ENCODE results near the gene FKBP1A. TPM values are rescaled to one million over a fixed set of nuclear protein-coding genes. Genes with fewer than 3 reads are reported as not detected.

Gene FKBP1A
- polyA plus RNA-seq, 1 of the 3 experiments (the other 2 are of a cell fraction) = 362 TPM

DNA sequence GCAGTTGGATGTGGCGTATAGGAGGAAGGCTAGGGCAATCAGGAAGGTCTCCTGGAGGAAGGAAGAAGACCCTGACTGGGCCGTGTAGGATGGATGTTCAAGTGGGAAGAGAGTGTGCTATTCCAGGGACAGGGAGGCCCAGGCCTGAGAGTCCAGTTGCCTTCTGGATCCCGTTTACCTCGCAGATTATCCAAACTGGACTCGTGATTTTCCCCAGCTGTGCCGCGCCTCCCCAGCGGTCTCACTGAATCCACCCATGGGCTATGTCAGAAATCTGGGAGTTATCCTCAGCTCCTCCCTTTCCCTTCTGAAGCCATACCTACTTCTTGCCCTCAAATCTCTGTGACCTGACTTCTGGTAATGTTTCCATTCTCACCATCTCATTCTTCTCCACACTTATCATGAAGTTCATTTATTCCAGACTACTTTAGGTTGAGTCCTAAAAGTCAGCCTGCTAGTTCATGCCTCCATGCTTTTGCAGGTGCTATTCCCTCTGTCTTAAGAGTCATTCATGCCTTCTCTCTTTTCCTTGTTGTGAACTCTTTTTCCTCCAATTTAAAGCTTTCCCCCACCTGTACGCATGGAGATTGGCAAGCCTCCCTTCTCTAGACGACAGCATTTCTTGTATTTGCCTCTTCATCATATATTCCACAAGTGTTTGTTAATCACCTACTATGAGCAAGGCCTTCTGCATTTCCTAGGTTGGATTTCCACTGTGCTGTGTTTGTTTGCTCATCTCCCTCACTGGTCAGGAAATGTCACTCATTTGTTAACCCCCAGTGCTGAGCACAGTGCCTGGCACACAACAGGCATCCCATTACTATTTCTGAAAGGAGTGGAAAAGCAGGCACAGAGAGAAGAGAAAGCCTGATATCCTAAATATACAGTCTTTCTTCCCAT lies 66.6 kb downstream of the FKBP1A start:
- H4K20me1 ChIP-seq (ENCODE audit: insufficient read depth) = peaks cover 7% of the 10 kb centered on the region; the same call in 1 of the 2 replicates
- H3K4me3 ChIP-seq (ENCODE audit: low read depth in 2 of 2, low read length in 1 of 2) = peak overlapping the region; percentile 87 to 97
- H3K36me3 ChIP-seq (replicated peaks in 1 of 2; ENCODE audit: control insufficient read depth in 1 of 2, insufficient read depth in 2 of 2, low read length in 1 of 2) = no peaks in the 10 kb centered on the region
- WGBS (ENCODE audit: low lambda C conversion rate) = 17% methylated on average over 10 of the region's 10 CpGs
- peaks cover 32 to 39% of the 10 kb centered on the region in 2 experiments for H3K4me1 ChIP-seq (ENCODE audit: control insufficient read depth in 1 of 2, insufficient read depth in 2 of 2, low read depth in 1 of 2, low read length in 1 of 2)
- H3K9me3 ChIP-seq = no peaks in the 10 kb centered on the region
- no peaks in the 10 kb centered on the region for H3K9me2 ChIP-seq
- peaks cover 58% of the 10 kb centered on the region for H3K79me2 ChIP-seq (ENCODE audit: insufficient read depth)
- no peak overlapping the region for H2AFZ ChIP-seq (ENCODE audit: low read depth)
- peak overlapping the region; percentile 94 to 98 for H3K27ac ChIP-seq (ENCODE audit: low read depth in 2 of 2, low read length in 1 of 2)
- TF ChIP-seq JUND (IDR thresholded peaks at IDR 0.05) (no peak), RAD21 (IDR thresholded peaks at IDR 0.05; ENCODE audit: low read length) (no peak), FOXJ3 (CRISPR knock-in tag; IDR thresholded peaks at IDR 0.05) (no peak)
- TF ChIP-seq, protein P1, sequence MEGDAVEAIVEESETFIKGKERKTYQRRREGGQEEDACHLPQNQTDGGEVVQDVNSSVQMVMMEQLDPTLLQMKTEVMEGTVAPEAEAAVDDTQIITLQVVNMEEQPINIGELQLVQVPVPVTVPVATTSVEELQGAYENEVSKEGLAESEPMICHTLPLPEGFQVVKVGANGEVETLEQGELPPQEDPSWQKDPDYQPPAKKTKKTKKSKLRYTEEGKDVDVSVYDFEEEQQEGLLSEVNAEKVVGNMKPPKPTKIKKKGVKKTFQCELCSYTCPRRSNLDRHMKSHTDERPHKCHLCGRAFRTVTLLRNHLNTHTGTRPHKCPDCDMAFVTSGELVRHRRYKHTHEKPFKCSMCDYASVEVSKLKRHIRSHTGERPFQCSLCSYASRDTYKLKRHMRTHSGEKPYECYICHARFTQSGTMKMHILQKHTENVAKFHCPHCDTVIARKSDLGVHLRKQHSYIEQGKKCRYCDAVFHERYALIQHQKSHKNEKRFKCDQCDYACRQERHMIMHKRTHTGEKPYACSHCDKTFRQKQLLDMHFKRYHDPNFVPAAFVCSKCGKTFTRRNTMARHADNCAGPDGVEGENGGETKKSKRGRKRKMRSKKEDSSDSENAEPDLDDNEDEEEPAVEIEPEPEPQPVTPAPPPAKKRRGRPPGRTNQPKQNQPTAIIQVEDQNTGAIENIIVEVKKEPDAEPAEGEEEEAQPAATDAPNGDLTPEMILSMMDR (IDR thresholded peaks at IDR 0.05) = no peak
- TF ChIP-seq, protein P2, sequence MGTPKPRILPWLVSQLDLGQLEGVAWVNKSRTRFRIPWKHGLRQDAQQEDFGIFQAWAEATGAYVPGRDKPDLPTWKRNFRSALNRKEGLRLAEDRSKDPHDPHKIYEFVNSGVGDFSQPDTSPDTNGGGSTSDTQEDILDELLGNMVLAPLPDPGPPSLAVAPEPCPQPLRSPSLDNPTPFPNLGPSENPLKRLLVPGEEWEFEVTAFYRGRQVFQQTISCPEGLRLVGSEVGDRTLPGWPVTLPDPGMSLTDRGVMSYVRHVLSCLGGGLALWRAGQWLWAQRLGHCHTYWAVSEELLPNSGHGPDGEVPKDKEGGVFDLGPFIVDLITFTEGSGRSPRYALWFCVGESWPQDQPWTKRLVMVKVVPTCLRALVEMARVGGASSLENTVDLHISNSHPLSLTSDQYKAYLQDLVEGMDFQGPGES (IDR thresholded peaks at IDR 0.05; ENCODE audit: low read depth, low read length) = no peak
- H3K9ac ChIP-seq = peak overlapping the region; percentile 99
- peaks cover 17% of the 10 kb centered on the region for H3F3A ChIP-seq (replicated peaks; ENCODE audit: insufficient read depth)
- POLR2A ChIA-PET = interaction anchor here (1.3 kb wide), 1 partner anchor 66 kb away, joined by 8 read pairs; no protein-coding TSS in a partner anchor
- DNase-seq = no peak
- peak overlapping the region; percentile 89 for H3K4me2 ChIP-seq
- CTCF ChIA-PET = interaction anchor here (1.5 to 2.0 kb wide), 3 partner anchors 13 to 111 kb away, joined by 4 to 11 read pairs (median 4); no protein-coding TSS in a partner anchor
- H3K27me3 ChIP-seq (ENCODE audit: insufficient read depth) = no peaks in the 10 kb centered on the region

DNA sequence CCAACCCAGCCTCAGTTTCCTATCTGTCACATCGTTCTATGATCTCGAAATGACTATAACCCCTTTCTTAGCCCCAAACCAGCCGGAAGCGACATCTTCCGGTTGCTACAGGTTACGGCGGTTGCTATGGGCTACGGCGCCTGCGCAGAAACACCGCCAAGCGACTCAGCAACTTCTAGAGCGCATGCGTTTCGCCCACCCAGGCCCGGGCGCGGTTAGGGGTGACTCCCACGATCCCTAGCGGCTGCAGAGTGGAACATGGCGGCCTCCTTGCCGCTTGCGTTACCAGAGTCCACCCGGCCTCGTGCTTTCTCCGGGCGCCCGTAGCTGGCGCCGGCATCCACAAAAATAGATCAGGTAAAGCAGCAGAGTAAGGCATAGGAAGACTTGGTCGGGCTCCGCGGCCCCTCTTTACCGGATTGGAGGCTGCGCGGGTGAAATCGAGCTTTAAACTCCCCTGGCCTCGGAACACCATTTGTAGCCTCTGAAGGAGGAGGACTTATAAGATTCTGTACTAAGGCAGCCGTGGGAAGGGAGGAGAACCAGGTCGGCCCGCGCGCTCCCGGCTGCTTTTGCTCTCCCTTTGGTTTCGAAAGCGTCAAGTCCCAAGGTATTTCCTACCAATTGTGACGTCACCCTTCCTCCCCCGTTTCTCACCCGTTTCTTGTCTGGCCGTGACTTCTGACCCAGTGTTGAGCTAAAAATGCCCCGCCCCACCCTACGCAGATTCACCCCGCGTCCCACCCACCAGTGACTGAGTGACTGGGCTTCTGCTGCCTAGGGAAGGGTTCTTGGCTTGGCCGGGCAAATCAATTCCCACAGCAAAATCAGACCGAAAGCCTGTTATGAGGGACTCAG lies 67.5 kb downstream of the FKBP1A start:
- peaks cover 49% of the 10 kb centered on the region for H3K79me2 ChIP-seq (ENCODE audit: insufficient read depth)
- peak; percentile 98 for DNase-seq
- 1% methylated on average over 47 of the region's 56 CpGs for WGBS (ENCODE audit: low lambda C conversion rate)
- no peaks in the 10 kb centered on the region for H3K9me2 ChIP-seq
- no peaks in the 10 kb centered on the region for H3K27me3 ChIP-seq (ENCODE audit: insufficient read depth)
- H3K9ac ChIP-seq = peak overlapping the region; percentile 99
- peaks cover 32 to 39% of the 10 kb centered on the region in 2 experiments for H3K4me1 ChIP-seq (ENCODE audit: control insufficient read depth in 1 of 2, insufficient read depth in 2 of 2, low read depth in 1 of 2, low read length in 1 of 2)
- H3K27ac ChIP-seq (ENCODE audit: low read depth in 2 of 2, low read length in 1 of 2) = peak overlapping the region; percentile 94 to 98
- POLR2A ChIA-PET = interaction anchor here (1.3 kb wide), 1 partner anchor 66 kb away, joined by 8 read pairs; no protein-coding TSS in a partner anchor
- peaks cover 5% of the 10 kb centered on the region; the same call in 1 of the 2 replicates for H4K20me1 ChIP-seq (ENCODE audit: insufficient read depth)
- H3K36me3 ChIP-seq (replicated peaks in 1 of 2; ENCODE audit: control insufficient read depth in 1 of 2, insufficient read depth in 2 of 2, low read length in 1 of 2) = no peaks in the 10 kb centered on the region
- H3F3A ChIP-seq (replicated peaks; ENCODE audit: insufficient read depth) = peaks cover 17% of the 10 kb centered on the region
- peak overlapping the region; percentile 89 for H3K4me2 ChIP-seq
- no peaks in the 10 kb centered on the region for H3K9me3 ChIP-seq
- peak overlapping the region; percentile 87 to 97 for H3K4me3 ChIP-seq (ENCODE audit: low read depth in 2 of 2, low read length in 1 of 2)
- peak overlapping the region; percentile 66; the same call in 1 of the 2 replicates for H2AFZ ChIP-seq (ENCODE audit: low read depth)
- CTCF ChIA-PET = interaction anchor here (1.6 to 2.0 kb wide), 2 partner anchors 67 to 112 kb away, joined by 4 to 11 read pairs; no protein-coding TSS in a partner anchor
- no peak; the same call in 1 of the 2 replicates for TF ChIP-seq ELF1 (IDR thresholded peaks at IDR 0.05)
- TF ChIP-seq, protein P3, sequence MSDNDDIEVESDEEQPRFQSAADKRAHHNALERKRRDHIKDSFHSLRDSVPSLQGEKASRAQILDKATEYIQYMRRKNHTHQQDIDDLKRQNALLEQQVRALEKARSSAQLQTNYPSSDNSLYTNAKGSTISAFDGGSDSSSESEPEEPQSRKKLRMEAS (IDR thresholded peaks at IDR 0.05; ENCODE audit: low read depth) = peak; percentile 88
- TF ChIP-seq SIN3A (IDR thresholded peaks at IDR 0.05; ENCODE audit: borderline replicate concordance, low read depth, low read length) = peak; percentile 62; the same call in 1 of the 2 replicates
- TF ChIP-seq RAD21 (IDR thresholded peaks at IDR 0.05; ENCODE audit: low read length) = peak; percentile 3; the same call in 1 of the 2 replicates
- peak; percentile 99 for TF ChIP-seq MXI1 (IDR thresholded peaks at IDR 0.05; ENCODE audit: low read depth, low read length)
- TF ChIP-seq TAF1 (IDR thresholded peaks at IDR 0.05; ENCODE audit: borderline replicate concordance, low read depth, low read length) = peak; percentile 90; the same call in 1 of the 2 replicates
- TF ChIP-seq, protein P1 (IDR thresholded peaks at IDR 0.05) = peak; percentile 17; the same call in 1 of the 2 replicates
- TF ChIP-seq YY1 (IDR thresholded peaks at IDR 0.05; ENCODE audit: low read depth) = peak; percentile 97
- TF ChIP-seq, protein P4, sequence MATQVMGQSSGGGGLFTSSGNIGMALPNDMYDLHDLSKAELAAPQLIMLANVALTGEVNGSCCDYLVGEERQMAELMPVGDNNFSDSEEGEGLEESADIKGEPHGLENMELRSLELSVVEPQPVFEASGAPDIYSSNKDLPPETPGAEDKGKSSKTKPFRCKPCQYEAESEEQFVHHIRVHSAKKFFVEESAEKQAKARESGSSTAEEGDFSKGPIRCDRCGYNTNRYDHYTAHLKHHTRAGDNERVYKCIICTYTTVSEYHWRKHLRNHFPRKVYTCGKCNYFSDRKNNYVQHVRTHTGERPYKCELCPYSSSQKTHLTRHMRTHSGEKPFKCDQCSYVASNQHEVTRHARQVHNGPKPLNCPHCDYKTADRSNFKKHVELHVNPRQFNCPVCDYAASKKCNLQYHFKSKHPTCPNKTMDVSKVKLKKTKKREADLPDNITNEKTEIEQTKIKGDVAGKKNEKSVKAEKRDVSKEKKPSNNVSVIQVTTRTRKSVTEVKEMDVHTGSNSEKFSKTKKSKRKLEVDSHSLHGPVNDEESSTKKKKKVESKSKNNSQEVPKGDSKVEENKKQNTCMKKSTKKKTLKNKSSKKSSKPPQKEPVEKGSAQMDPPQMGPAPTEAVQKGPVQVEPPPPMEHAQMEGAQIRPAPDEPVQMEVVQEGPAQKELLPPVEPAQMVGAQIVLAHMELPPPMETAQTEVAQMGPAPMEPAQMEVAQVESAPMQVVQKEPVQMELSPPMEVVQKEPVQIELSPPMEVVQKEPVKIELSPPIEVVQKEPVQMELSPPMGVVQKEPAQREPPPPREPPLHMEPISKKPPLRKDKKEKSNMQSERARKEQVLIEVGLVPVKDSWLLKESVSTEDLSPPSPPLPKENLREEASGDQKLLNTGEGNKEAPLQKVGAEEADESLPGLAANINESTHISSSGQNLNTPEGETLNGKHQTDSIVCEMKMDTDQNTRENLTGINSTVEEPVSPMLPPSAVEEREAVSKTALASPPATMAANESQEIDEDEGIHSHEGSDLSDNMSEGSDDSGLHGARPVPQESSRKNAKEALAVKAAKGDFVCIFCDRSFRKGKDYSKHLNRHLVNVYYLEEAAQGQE (IDR thresholded peaks at IDR 0.05; ENCODE audit: low read depth, low read length) = no peak; the same call in 1 of the 2 replicates

All from SK-N-SH (cell line).